GM21515 (cell line): Measurements from ENCODE around the gene C12orf43.

ENCODE experiments used
- ATAC-seq: cut with Tn5 transposase; IDR thresholded peaks from one replicate; pipeline ENCODE4 v1.9.1; 2021; ENCODE audit not compliant: unreplicated experiment

Gene C12orf43

DNA sequence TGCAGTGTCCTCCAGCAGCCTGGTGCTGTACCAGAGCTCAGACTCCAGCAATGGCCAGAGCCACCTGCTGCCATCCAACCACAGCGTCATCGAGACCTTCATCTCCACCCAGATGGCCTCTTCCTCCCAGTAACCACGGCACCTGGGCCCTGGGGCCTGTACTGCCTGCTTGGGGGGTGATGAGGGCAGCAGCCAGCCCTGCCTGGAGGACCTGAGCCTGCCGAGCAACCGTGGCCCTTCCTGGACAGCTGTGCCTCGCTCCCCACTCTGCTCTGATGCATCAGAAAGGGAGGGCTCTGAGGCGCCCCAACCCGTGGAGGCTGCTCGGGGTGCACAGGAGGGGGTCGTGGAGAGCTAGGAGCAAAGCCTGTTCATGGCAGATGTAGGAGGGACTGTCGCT is 15.2 kb downstream of the C12orf43 start:
- ATAC-seq = no peak

DNA sequence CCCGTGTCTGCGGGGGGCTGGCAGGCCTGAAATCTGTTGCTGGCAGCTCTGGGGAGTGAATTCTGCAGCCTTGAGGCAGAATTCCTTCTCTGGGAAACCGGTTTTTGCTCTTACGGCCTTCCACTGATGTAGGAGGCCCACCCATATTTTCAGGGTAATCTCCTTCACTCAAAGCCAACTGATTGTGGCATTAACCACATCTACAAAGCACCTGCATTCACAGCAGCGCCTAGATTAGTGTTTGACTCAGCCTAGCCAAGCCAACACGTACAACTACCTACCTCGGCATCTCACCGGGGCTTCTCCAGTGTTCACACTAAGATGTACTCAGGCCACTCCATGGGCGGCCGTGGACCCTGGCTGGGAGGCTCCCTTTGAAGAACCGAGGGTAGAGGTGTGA is 15.8 kb downstream of the C12orf43 start:
- ATAC-seq = no peak

DNA sequence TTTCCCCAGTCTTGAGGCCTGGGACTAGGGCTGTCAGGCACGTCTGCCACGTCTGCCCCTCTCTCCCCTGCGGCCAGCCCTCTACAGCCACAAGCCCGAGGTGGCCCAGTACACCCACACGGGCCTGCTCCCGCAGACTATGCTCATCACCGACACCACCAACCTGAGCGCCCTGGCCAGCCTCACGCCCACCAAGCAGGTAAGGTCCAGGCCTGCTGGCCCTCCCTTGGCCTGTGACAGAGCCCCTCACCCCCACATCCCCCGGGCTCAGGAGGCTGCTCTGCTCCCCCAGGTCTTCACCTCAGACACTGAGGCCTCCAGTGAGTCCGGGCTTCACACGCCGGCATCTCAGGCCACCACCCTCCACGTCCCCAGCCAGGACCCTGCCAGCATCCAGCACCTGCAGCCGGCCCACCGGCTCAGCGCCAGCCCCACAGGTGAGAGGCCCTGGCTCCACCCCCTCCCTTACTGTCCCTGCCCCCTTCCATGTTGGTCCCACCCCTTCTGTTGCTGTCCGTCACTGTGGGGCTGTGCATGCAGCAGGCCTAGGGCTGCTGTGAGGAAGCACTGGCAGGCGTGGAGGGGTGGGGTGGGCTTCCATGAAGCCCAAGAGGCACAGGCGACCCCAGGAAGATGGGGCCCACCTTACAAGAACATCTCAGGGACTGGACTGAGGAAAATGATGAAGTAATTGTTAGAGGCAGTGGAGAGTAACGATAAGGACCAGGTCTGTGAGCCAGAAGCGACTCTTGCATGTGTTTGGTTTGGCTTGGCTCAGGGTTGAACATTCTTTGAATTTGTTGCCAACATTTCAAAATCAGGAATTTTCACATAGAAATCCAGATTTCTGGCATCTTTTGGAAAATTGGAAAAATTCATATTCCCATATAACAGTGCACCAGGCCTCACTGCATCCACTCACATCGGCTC is 16.8 kb downstream of the C12orf43 start:
- ATAC-seq = no peak

GRCh38 chr12:120998435-120998834 is 17.9 kb downstream of the C12orf43 start:
- ATAC-seq = no peak

DNA sequence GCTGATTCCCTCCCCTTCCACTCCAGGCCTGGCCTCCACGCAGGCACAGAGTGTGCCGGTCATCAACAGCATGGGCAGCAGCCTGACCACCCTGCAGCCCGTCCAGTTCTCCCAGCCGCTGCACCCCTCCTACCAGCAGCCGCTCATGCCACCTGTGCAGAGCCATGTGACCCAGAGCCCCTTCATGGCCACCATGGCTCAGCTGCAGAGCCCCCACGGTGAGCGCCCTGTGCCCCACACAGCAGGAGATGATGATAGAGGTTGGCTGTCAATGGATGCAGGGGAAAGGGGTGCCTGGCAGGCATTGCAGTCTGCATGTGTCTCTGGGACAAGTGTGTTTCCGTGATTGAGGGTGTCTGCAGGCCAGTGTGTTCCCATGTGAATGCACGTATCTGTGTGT is 18.8 kb downstream of the C12orf43 start:
- ATAC-seq = no peak

- ATAC-seq = no peak
Observed at GRCh38 chr12:120996133-120996746, 20.0 kb downstream of the C12orf43 start.

DNA sequence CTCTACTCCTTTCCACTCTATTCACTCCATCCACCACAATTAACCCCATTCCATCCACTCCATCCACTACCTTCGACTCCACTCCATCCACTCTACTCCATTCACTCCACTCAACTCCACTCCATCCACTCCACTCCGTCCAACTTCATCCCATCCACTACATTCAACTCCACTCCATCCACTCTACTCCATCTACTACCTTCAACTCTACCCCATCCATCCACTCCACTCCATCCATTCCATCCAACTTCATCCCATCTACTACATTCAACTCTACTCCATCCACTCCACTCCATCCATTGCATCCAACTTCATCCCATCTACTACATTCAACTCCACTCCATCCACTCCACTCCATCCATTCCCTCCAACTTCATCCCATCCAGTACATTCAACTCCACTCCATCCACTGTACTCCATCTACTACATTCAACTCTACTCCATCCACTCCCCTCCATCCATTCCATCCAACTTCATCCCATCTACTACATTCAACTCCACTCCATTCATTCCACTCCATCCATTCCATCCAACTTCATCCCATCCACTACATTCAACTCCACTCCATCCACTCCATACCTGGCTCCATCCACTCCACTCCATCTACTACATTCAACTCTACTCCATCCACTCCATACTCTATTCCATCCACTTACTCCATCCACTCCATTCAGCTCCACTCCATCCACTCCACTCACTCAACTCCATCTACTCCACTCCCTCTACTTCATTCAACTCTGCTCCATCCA is 21.5 kb downstream of the C12orf43 start:
- ATAC-seq = no peak

GRCh38 chr12:120994059-120994458 is 22.2 kb downstream of the C12orf43 start:
- no peak for ATAC-seq

- no peak for ATAC-seq
Observed at GRCh38 chr12:120993496-120993895, 22.8 kb downstream of the C12orf43 start.

- ATAC-seq = no peak
Observed at GRCh38 chr12:120992989-120993388, 23.3 kb downstream of the C12orf43 start.

DNA sequence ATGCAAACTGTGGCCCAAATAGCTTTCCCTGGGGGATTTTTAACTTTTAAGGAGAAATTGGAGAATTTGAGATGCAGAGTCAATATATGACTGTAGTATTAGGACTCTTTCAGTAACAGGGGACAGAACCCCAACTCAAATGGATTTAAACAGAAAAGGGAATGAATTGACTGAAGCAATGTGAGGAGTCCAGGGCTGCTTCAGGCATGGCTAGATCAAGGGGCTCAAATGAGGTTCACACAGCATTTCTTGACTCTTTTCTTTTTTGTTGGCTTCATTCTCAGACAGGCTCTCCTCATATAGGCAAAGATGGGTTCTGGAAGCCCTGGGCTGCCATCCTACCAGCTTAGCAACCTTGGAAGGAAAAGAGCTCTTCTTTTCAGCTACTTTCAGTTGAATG is 24.3 kb downstream of the C12orf43 start:
- no peak for ATAC-seq

DNA sequence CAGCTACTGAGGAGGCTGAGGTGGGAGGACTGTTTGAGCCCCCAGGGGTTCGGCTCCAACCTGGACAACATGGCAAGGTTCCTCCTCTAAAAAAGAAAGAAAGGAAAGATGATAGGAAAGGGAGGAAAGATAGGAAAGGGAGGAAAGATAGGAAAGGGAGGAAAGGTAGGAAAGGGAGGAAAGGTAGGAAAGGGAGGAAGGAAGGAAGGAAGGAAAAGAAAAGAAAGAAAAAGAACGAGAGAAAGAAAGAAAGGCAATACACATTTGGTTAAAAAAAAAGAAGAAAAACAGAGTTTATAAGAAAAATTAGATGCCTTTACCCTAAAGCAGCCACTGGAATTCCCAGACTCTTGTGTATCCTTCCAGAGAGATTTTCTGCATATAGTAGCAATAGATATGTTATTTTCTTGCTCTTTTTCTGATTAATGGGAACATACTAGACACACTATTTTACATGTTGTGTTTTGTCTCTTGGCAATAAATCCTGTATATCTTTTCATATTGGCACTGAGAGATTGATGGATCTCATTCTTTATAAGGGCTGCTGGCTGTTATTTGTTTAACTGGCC is 25.7 kb downstream of the C12orf43 start:
- no peak for ATAC-seq

DNA sequence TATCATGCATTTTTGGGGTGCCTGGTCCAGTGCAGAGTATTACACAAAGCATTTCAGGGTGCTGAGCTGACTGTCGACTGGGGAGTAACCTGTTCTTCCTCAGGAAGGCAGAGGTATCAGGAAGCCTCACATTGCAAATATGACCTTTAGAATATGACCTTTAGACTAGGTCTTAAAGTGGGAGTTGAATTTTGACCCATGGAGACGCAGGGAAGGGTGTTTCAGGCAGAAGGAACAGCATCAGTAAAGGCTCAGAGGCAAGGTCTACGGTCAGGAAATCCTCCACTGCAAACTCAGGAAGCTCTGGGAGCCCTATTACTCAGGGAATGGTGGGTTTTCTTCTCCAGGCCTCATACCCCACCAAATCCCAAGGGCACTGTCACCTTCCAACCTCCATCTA is 26.6 kb downstream of the C12orf43 start:
- no peak for ATAC-seq

- ATAC-seq = no peak
Observed at GRCh38 chr12:120988658-120989057, 27.6 kb downstream of the C12orf43 start.

GRCh38 chr12:120988234-120988633 is 28.1 kb downstream of the C12orf43 start:
- no peak for ATAC-seq

- ATAC-seq = no peak
Observed at GRCh38 chr12:120984351-120984898, 31.9 kb downstream of the C12orf43 start.

GRCh38 chr12:120983759-120984158 is 32.5 kb downstream of the C12orf43 start:
- no peak for ATAC-seq

DNA sequence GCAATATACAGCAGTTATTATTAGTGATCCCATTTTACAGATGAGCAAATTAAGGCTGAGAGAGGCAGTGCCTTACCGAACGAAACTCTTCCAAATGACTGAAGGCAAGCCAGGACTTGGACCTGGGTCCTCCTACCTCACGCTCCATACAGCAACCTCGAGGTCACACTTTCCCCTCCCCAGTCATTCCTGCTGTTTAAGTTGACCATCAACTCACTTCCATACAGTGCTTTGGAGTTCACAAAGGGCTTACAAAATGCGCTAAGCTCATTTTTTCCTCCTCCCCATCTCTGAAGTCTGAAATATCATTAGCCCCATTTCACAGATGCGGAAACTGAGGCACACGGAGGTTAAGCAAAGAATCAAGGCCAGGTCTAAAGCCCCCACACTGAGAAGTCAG is 33.6 kb downstream of the C12orf43 start:
- no peak for ATAC-seq

DNA sequence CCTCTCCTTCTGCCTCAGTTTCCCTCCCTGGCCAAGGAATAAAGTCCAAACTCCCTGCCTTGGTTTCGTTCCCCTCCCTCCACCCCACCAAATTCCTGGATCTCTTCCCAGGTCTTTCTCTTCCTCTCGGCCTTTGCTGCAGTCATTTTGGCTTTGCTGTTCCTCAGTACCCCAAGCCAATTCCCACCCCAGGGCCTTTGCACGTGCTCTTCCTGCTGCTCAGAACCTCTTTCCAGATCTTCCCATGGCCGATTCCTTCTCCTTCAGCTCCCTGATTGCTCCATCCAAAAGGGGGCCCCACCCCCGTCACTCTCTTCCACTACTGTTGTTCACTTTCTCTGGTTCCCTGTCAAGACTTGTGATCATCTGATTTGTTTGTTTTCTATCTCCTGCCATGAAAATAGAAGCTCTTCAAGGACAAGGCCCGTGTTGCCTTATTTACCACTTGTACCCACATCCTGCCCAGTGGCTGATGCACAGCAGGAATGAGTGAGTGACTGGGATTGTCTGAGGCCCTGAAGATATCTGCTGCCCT is 34.8 kb downstream of the C12orf43 start:
- no peak for ATAC-seq

DNA sequence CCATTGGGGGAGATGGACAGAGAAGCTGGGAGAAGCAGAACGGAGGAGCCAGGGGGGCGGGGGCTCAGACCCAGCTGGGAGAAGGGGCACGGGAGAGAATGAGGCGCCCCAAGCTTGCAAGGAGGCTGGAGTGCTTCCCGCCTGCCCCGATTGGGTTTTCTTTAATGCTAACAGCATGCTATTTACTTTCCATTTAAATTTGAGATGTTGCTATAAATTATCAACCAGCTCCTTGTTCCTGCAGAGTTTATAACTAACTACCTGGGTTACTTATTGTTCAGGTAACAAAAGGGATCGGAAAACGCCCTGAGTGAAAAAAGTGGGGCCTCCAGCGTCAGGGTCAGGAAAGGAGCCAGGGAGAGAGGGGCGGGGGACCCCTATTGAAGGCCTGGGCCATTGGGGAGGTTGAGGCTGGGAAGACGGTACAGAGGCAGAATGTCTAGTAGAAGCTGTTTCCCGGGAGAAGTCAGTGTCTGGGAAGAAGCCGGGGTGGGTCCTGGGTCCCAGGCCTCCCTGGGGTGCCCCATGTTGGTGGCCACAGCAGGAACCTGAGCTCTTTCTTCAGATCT is 35.4 kb downstream of the C12orf43 start:
- ATAC-seq = no peak
